Measurements from ENCODE around the gene FAM222B. TPM values are rescaled to one million over a fixed set of nuclear protein-coding genes. Genes with fewer than 3 reads are reported as not detected.
"Not testable (repeated sequence)": the region's sequence is repeated elsewhere in the genome, so short reads cannot be mapped to it uniquely, and the experiment has no call there.

FAM222B gene
- total RNA-seq, 2 experiments from 2014 or later: 20.1 to 20.3 TPM

DNA sequence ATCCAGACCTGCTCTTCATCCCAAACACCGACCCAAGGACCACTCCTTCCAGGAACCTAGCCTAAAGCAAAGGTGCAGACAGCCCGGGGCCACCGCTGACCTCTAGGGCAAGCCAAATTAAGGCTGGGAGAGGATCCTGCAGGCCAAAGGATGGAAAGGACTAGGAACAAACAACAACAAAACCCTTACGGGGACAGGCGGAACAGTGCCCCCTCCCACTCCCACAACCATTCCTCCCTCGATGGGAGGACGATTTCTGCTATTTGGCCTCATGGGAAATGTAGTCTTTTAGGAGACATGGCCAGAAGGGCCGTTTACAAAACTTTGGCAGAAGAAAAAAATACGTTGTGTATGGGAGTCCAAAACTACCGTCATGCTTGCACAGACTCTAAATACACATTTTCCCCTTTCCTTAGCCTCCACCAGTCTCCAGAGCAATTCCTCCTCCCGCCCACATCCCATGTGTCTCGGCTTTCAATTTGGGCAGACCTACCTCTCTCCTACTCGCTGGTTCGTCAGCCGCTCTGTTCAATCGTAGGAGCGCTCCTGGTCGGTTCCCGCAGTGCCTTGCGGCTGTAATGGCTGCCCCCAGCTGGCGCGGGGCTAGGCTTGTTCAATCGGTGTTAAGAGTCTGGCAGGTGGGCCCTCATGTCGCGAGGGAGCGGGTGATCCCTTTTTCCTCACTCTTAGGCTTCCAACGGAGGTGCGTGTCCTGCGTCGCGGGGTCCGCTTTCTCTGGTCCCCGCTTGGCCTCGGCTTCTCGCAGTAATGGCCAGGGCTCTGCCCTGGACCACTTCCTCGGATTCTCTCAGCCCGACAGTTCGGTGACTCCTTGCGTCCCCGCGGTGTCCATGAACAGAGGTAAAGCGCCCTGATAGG is 12.1 kb upstream of the FAM222B start, which contains the start of gene ERAL1:
ERAL1 (plus strand) TSS at position 560 of the 879 bp plus-strand sequence; CDS start at position 579, 19 bp downstream.
- POLR2A ChIA-PET: no interaction called here
- CTCF ChIA-PET: interaction anchor here (0.9 kb wide), 1 partner anchor 12 kb away, joined by 5 read pairs; the partner anchor contains the start of gene FAM222B

DNA sequence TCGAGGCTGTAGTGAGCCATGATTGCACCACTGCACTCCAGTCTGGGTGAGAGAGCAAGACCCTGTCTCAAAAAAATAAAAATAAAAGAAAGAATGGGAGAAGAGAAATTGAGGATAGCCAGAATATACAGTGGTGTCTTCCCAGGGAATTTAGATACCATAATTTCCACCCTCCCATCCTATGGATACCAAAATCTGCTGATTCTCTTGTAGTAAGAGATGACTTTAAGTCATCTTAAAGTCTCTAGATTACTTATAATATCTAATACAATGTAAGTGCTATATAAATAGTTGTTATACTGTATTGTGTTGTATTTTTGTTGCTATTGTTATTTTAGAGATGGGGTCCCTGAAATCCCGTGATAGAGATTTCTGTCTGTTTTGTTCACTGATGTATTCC is 10.7 kb upstream of the FAM222B start:
- CTCF ChIA-PET: interaction anchor here (0.7 to 1.7 kb wide), 4 partner anchors 9 to 78 kb away, joined by 3 to 4 read pairs (median 4); no protein-coding TSS in a partner anchor
- POLR2A ChIA-PET: interaction anchor here (0.6 to 0.7 kb wide), 2 partner anchors 23 to 108 kb away, joined by 4 read pairs; no protein-coding TSS in a partner anchor

DNA sequence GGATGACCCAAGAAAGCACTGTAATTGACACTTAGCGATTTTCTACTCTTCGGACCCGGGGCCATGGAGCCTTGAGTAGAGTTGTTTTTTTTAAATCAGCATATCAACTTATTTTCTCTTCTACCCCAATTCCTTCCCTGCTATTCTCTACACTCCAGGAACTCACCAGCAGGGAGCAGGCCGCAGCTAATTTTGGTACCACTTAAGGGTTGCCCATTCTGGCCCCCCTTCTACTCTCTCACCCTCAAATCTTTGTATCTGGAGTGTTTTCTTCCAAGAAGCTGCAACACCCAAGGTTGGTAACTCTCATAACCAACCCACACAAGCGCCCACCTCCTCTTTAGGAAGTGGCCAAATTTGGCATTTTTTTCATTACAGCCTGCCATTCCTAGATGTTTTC is 6.7 kb upstream of the FAM222B start:
- ChIA-PET POLR2A (interaction anchor here (1.0 kb wide), 1 partner anchor 48 kb away, joined by 3 read pairs; the partner anchor contains the start of gene FLOT2), CTCF (interaction anchor here (0.6 to 2.2 kb wide), 28 partner anchors 9 to 122 kb away, joined by 3 to 11 read pairs (median 4); partner anchors contain the start of gene DHRS13)

DNA sequence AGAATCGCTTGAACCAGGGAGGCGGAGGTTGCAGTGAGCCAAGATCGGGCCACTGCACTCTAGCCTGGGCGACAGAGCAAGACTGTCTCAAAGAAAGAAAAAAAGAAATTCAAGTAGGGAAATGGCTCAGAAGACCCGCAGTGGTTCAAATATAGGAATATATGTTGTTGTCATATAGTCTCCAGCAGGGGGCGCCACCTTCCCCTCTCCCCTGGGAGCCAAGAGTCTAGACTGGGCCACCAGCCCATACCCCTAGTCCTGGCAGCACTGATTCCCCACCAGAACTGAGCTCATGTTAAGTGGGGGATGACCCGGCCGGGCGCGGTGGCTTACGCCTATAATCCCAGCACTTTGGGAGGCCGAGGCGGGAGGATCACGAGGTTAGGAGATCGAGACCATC is 6.1 kb upstream of the FAM222B start:
- ChIA-PET CTCF (interaction anchor here (0.6 to 2.2 kb wide), 28 partner anchors 9 to 202 kb away, joined by 3 to 11 read pairs (median 4); partner anchors contain the start of gene DHRS13), POLR2A (interaction anchor here (1.0 kb wide), 1 partner anchor 49 kb away, joined by 3 read pairs; the partner anchor contains the start of gene FLOT2)

DNA sequence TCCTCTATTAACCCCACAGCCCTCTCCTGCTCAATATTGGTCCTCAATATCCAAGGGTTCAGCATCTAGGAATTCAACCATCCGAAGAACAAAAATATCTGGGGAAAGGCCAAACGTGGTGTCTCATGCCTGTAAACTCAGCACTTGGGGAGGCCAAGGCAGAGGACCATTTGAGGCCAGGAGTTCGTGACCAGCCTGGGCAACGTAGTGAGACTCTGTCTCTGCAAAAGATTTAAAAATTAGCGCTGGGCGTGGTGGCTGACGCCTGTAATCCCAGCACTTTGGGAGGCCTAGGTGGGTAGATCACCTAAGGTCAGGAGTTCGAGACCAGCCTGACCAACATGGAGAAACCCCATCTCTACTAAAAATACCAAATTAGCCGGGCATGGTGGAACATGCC is 4.1 kb upstream of the FAM222B start:
- ChIA-PET CTCF (interaction anchor here (1.0 kb wide), 1 partner anchor 36 kb away, joined by 3 read pairs; no protein-coding TSS in a partner anchor), POLR2A (interaction anchor here (0.7 kb wide), 1 partner anchor 83 kb away, joined by 3 read pairs; no protein-coding TSS in a partner anchor)

DNA sequence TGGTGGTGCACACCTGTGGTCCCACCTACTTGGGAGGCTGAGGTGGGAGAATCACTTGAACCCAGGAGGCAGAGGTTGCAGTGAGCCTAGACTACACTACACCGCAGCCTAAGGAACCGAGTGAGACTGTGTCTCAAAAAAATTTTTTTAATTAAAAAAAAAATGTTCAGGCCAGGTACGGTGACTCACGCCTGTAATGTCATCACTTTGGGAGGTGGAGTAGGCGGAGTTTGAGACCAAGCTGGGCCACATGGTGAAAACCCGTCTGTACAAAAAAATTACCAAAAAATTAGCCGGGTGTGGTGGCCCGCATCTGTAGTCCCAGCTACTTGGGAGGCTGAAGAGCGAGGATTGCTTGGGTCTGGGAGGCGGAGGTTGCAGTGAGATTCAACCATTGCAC is 3.6 kb upstream of the FAM222B start:
- ChIA-PET CTCF (interaction anchor here (1.0 kb wide), 1 partner anchor 36 kb away, joined by 3 read pairs; no protein-coding TSS in a partner anchor), POLR2A (no interaction called here)

DNA sequence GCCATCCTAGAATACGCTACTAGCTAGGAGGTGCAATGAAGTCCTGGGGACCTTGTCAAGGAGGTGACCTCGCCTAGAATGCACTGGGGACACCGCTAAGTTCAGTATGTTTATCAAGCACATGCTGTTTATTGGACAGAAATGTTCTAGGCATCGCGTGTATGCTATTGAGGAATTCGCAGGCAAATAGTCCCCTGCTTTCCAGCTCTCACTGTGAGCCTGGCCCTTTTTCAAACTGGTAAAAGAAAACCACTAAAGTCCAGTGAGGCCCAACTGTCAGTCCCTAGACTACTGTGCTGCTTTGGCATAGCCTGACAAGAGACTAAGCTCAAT is 1.2 kb upstream of the FAM222B start:
- ChIA-PET POLR2A (interaction anchor here (0.6 kb wide), 1 partner anchor 51 kb away, joined by 6 read pairs; no protein-coding TSS in a partner anchor), CTCF (interaction anchor here (1.0 to 1.4 kb wide), 2 partner anchors 15 to 42 kb away, joined by 3 read pairs; no protein-coding TSS in a partner anchor)

DNA sequence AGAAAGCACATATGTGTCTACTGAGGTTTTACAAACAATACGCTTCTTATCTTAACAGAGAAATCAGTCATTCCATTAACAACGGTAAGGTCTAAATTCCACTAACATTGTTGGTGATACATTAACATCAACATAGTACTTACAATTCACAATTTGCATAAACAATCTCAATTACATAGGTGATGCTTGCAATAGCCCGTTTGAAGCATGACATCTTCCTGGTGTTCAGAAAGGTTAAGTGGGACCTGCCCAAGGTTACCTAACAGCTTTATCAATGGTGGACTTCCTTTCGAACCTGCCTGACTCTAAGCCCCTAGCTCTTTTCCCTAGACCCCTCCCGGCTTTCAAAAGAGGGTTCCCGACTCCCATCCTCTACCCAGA is 699 bp downstream of the FAM222B start:
- POLR2A ChIA-PET: interaction anchor here (0.6 to 1.3 kb wide), 6 partner anchors 31 to 131 kb away, joined by 3 to 5 read pairs (median 4); partner anchors contain the start of genes FLOT2, PHF12 and PROCA1
- CTCF ChIA-PET: interaction anchor here (0.8 to 2.6 kb wide), 10 partner anchors 12 to 116 kb away, joined by 3 to 15 read pairs (median 4); partner anchors contain the start of genes FLOT2 and TLCD1

DNA sequence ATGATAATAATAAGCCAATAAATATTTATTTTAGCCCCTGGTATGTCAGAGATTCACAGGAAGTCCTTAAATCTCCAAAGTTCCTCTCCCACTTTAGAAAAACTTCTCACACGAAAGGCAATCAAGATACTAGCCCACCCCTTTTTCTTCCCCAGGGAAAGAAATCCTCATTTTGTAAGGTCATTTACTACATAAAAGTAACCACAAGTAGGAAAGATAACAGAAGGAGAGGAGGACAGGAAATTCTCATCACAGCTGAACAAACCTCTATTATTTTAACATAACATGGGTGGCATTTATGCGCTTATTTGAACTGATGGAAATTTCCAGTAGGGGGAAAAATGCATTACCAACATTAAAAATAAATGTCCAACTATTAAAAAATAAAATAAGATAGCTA is 3.4 kb downstream of the FAM222B start:
- ChIA-PET CTCF (interaction anchor here (1.2 kb wide), 1 partner anchor 13 kb away, joined by 3 read pairs; no protein-coding TSS in a partner anchor), POLR2A (no interaction called here)

DNA sequence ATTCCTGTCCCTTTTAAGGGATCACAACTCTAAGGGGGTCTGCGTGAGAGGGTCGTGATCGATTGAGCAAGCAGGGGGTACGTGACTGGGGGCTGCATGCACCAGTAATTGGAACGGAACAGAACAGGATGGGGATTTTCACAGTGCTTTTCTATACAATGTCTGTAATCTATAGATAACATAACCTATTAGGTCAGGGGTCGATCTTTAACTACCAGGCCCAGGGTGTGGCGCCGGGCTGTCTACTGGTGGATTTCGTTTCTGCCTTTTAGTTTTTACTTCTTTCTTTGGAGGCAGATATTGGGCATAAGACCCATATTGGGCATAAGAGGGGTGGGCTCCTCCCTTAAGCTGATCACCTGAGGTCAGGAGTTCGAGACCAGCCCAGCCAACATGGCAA is 6.0 kb downstream of the FAM222B start:
- POLR2A ChIA-PET, CTCF ChIA-PET: not testable (repeated sequence)

DNA sequence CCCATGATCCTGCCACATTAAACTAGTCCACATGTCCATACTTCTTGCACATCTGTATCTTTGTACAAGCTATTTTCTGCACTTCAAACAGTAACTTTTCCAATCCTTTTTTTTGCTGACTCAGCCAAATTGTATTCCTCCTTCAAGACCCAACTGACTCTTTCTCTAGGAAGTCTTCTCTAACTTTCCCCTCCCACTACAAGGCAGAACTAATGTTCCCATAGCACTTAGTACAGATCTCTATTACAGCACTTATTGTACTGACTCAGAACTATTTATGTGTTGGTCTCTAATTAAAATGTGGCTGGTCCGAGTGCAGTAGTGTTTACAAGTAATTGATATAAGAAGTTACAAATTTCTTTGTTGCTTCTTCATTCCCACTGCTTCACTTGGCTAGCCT is 8.2 kb downstream of the FAM222B start:
- CTCF ChIA-PET: no interaction called here
- POLR2A ChIA-PET: no interaction called here

DNA sequence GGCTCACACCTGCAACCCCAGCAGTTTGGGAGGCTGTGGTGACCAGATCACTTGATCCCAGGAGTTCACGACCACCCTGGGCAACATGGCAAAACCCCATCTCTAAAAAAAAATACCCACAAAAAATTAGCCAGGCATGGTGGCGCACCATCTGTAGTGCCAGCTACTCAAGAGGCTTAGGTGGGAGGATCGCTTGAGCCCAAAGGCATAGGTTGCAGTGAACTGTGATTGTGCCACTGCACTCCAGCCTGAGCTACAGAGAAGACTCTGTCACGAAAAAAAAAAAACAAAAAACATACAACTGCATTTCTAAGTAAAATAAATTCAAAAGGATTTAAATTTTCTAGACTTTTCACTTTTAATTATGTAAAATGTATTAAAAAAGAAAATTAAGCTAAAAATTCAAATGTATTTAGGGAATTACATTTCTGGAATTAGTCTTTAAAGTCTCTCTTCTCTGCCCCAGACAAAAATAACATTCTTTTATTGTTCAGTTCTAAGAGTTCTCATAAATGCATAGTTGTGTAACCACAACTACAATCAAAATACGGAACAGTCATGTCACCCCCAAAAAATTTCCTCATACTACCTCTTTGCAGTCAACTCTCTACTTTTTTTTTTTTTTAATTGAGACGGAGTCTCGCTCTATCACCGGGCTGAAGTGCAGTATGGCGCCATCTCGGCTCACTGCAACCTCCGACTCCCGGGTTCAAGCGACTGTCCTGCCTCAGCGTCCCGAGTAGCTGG is 14.1 kb downstream of the FAM222B start:
- POLR2A ChIA-PET: no interaction called here
- CTCF ChIA-PET: interaction anchor here (1.1 kb wide), 1 partner anchor 30 kb away, joined by 3 read pairs; no protein-coding TSS in a partner anchor

DNA sequence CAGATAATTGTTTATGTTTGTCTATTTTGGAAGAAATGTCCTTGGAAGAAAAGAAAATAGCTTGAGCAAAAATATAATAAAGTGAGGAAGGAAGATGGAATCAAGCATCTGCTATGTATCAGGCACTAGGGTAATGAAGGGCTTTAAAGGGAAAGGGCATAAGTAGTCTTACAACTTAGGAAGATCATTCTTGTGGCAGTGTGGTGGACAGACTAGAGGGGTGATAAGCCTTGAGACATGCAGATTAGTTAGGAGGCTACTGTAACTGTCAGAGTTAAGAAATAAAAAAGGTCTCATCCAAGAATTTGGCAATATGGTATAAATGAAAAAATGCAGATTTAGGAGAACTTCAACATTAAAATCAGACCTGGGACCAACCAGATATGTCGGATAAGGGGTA is 14.9 kb downstream of the FAM222B start:
- CTCF ChIA-PET: interaction anchor here (1.2 to 1.9 kb wide), 3 partner anchors 17 to 76 kb away, joined by 3 to 4 read pairs (median 3); no protein-coding TSS in a partner anchor
- POLR2A ChIA-PET: no interaction called here

DNA sequence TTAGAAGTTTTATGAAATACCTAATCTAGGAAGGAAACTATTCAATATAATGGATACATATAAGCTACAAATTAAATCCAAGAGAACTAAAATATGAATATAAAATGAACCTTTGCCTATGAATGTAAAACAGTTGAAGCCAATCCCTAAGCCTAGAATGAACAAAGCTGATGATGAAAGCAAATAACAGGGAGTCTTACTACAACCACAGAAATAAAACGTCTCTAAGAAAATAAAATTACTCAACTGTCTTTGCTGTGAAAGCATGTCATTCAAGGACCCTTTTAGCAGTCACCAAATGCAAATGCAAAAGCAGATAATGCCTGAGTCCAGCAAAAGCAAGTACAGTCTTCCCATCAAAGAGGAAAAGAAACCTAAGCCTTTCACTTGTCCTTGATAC is 23.0 kb downstream of the FAM222B start:
- ChIA-PET POLR2A (no interaction called here), CTCF (no interaction called here)

DNA sequence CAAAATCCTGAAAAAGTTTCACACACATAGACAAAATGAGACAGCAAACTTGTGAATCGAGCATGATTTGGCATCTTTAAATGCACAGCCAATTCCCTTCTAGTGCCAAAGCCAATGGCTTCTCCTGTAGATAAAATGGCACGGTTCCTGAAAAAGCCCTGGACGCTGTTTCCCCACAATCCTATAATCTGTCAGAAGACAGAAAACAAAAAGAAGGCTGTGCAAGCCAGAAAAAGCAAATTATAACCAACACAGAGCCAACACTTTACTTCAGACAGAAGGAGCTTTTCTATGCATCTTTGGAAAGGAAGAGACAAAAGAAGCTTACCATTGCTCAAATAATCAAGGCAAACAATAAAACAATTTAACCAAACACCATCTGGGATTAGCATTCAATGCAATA is 23.8 kb downstream of the FAM222B start:
- CTCF ChIA-PET: interaction anchor here (1.0 to 1.6 kb wide), 2 partner anchors 23 to 55 kb away, joined by 3 to 5 read pairs; no protein-coding TSS in a partner anchor
- POLR2A ChIA-PET: no interaction called here

DNA sequence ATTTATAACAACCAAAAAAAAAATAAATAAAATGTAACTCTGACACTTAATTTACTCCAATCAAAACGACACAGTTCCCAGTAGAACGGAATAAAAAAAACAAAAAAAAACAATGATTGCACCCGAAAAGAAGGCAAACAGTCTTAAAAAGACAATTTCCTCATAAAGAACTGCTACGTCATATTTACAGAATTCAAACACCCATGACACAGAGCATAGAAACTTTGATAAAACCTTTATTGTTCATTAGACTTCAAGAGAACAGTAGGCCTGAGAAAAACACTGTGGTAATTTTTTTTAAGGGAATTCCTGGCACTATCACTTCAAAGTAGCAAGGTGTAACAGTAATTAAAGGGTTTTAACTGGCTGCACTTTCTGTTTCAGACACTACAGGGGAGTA is 26.1 kb downstream of the FAM222B start:
- ChIA-PET CTCF (no interaction called here), POLR2A (no interaction called here)

DNA sequence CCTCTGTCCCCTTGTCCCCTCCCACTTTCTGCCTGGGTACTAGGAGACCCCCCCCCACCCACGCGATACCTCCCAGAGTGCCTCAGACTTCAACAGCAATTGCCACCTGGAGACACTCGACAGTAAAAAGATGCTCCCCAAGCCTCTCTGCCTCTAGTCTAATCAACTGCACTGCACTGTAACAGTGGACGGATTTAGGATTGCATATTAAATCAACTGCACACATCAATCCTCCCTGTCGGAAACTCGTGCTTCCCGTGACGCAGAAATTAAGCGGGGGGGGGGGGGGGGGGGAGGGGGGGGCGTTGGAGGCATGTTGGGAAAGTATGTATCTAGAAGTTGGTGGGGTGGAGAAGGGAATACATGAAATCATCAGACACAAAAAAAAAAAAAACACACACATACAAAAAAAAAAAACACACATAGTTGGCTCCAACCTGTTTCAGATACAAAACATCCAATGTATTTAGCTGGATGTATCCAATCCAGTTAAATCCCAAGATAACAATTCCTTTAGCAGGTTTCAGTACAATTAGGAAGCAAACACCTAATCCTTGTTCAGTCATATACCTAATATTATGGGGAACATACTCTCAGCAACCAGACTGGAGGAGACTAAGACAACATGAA is 29.7 kb downstream of the FAM222B start:
- POLR2A ChIA-PET: interaction anchor here (0.6 kb wide), 1 partner anchor 80 kb away, joined by 3 read pairs; no protein-coding TSS in a partner anchor
- CTCF ChIA-PET: interaction anchor here (0.5 to 5.7 kb wide), 4 partner anchors 49 to 132 kb away, joined by 3 to 21 read pairs (median 4); no protein-coding TSS in a partner anchor

DNA sequence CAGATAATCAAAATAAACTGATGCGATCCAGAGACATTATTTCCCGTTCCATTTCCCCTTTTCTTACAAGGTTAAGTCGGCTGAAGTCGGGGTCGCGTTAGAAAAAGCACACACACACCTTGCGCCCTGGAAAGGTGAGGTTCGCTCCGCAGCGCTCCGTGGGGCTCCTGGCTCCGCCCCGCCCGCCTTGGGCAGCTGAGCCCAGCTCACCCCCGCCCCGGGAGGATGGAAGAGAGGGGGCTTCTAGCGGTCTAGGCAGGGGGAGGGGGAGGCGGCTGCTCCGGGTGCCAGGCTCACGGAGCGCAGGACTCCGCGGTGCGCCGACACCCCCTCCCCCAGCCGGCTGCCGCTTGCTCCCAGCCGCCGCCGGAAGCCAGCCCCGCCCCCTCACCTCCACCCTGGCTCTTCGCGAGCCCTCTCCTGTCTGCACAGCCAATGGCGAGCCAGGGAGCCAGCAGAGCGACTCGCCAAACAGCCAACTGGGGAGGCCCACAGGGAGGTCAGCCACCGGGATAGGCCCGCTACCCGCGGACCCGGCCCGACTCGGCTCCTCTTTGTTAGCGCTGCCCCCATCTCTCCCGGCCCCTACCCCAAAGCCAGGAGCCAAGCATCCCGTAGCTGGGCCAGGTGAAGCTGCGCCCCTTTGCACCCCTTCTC is 30.4 kb downstream of the FAM222B start:
- ChIA-PET POLR2A (interaction anchor here (0.8 to 1.8 kb wide), 4 partner anchors 67 to 138 kb away, joined by 3 to 9 read pairs (median 3); partner anchors contain the start of gene RPL23A), CTCF (interaction anchor here (0.5 to 5.7 kb wide), 5 partner anchors 48 to 137 kb away, joined by 3 to 21 read pairs (median 3); no protein-coding TSS in a partner anchor)
